ENCODE measurements around the gene SHOX. TPM values are rescaled to one million over a fixed set of nuclear protein-coding genes. Genes with fewer than 3 reads are reported as not detected.

SHOX gene
- total RNA-seq, 1 experiment from 2014 or later: not detected

DNA sequence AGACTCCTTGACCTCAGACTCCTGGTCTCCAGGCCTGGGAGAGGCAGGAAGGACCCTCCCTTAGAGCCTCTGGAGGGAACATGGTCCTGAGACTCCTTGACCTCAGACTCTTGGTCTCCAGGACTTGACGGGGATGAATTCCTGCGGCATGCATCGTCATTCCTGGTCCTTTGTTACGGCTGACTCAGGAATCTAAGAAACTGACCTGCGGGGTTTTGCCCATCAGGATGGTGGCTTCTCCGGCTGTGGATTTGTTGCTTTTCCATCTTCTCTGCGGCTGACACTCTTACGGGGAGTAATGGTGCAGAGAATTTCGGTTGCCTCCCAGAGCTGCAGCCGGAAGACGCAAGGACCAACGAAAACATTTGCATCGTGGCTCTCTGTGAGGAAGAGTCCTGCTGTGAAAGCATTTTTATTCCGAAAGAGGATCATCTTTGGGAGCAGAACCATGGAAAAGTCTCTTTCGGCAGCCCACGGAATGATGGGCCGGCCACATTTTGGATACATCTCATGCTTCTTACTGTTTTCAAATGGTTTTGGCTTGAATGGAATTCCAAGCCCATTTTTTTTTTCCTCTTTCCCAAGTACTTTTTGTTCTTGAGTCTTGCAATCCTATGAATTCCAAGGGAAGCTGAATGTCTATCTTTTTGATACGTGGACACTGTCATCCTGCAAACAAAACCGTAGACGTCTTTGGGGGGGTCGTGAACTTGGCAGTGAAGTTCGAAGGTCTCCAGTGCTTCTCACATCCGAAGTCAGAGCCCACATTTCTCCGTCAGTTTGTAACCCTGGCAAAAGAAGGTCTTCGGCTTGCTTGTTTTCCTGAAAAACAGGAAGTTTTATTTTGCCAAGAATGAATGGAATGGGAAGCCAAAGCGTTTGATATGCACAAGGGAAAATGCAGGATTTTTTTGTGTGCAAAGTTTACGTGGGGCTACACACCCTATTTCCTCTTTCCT is 36.5 kb downstream of the SHOX start:
- H3K4me3 ChIP-seq (replicated peaks in 1 of 2; ENCODE audit: low read depth in 1 of 2, low read length in 2 of 2): no peak overlapping the region
- no peak for TF ChIP-seq POLR2A (IDR thresholded peaks at IDR 0.05; ENCODE audit: borderline replicate concordance, extremely low read depth, insufficient read depth, insufficient read length)
- no peak for TF ChIP-seq FOSL1 (IDR thresholded peaks at IDR 0.05; ENCODE audit: low read depth)
- TF ChIP-seq SRF (IDR thresholded peaks at IDR 0.05; ENCODE audit: low read depth): no peak
- no peak for TF ChIP-seq EZH2 (IDR thresholded peaks at IDR 0.05)

DNA sequence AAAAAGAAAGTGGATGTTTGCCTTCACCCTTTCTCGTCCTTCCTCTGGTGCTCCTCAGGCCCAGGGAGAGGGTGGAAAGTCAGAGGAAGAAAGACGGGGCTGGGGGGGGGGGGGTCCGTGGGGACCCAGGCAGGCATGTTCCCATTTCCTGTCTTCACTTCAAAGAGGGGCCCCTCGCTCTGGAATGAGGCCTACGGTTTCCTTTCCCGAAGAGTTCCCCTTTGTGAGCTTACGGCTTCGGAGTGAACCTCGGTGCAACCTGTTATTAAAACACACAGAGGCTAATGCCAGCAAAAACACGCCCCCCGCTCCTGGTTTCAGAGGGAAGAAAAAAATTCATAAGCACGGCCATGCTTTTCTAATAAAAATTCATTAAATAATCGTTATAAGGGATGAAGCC is 40.1 kb downstream of the SHOX start:
- DNase-seq (ENCODE audit: low read depth, low spot score) (no peak), ATAC-seq (no peak)
- intact Hi-C loops (cut with micrococcal nuclease): no loop called here
- H3K27ac ChIP-seq (ENCODE audit: low read depth, low read length): no peak overlapping the region
- H3K4me2 ChIP-seq (ENCODE audit: low read length): no peak overlapping the region
- H3K9ac ChIP-seq (ENCODE audit: low read length): no peak overlapping the region
- RAD21 ChIA-PET (ENCODE audit: low non-redundant PET in 1 of 2, low total read pairs in 2 of 2, uncharacterized antibody in 2 of 2, unreplicated experiment in 2 of 2): no interaction called here
- POLR2A ChIA-PET: no interaction called here
- H4K20me1 ChIP-seq (ENCODE audit: insufficient read depth): no peaks in the 10 kb centered on the region
- H2AFZ ChIP-seq (ENCODE audit: low read depth, low read length, poor library complexity, severe bottlenecking): no peak overlapping the region
- CTCF ChIA-PET: no interaction called here
- H3K9me2 ChIP-seq (ENCODE audit: insufficient read depth): no peaks in the 10 kb centered on the region
- no peaks in the 10 kb centered on the region for H3K9me3 ChIP-seq (ENCODE audit: control insufficient read depth in 1 of 2, insufficient read depth in 1 of 2, low read depth in 1 of 2, low read length in 2 of 2)
- no peaks in the 10 kb centered on the region for H3K27me3 ChIP-seq (ENCODE audit: insufficient read depth, low read length)
- no peaks in the 10 kb centered on the region for H3K4me1 ChIP-seq (ENCODE audit: control insufficient read depth in 1 of 2, insufficient read depth in 2 of 2, low read length in 2 of 2)
- no peaks in the 10 kb centered on the region for H3K36me3 ChIP-seq (ENCODE audit: control insufficient read depth in 1 of 2, insufficient read depth in 2 of 2, low read length in 2 of 2)
- no peak overlapping the region for H3K4me3 ChIP-seq (replicated peaks in 1 of 2; ENCODE audit: low read depth in 1 of 2, low read length in 2 of 2)
- no peaks in the 10 kb centered on the region for H3K79me2 ChIP-seq (ENCODE audit: insufficient read depth, low read length)
- no TSS peak for BruUV-seq (replicated peaks)
- TF ChIP-seq, protein P1, sequence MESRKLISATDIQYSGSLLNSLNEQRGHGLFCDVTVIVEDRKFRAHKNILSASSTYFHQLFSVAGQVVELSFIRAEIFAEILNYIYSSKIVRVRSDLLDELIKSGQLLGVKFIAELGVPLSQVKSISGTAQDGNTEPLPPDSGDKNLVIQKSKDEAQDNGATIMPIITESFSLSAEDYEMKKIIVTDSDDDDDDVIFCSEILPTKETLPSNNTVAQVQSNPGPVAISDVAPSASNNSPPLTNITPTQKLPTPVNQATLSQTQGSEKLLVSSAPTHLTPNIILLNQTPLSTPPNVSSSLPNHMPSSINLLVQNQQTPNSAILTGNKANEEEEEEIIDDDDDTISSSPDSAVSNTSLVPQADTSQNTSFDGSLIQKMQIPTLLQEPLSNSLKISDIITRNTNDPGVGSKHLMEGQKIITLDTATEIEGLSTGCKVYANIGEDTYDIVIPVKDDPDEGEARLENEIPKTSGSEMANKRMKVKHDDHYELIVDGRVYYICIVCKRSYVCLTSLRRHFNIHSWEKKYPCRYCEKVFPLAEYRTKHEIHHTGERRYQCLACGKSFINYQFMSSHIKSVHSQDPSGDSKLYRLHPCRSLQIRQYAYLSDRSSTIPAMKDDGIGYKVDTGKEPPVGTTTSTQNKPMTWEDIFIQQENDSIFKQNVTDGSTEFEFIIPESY (IDR thresholded peaks at IDR 0.05; ENCODE audit: extremely low read depth, insufficient replicate concordance, low read length): no peak
- TF ChIP-seq, protein P2, sequence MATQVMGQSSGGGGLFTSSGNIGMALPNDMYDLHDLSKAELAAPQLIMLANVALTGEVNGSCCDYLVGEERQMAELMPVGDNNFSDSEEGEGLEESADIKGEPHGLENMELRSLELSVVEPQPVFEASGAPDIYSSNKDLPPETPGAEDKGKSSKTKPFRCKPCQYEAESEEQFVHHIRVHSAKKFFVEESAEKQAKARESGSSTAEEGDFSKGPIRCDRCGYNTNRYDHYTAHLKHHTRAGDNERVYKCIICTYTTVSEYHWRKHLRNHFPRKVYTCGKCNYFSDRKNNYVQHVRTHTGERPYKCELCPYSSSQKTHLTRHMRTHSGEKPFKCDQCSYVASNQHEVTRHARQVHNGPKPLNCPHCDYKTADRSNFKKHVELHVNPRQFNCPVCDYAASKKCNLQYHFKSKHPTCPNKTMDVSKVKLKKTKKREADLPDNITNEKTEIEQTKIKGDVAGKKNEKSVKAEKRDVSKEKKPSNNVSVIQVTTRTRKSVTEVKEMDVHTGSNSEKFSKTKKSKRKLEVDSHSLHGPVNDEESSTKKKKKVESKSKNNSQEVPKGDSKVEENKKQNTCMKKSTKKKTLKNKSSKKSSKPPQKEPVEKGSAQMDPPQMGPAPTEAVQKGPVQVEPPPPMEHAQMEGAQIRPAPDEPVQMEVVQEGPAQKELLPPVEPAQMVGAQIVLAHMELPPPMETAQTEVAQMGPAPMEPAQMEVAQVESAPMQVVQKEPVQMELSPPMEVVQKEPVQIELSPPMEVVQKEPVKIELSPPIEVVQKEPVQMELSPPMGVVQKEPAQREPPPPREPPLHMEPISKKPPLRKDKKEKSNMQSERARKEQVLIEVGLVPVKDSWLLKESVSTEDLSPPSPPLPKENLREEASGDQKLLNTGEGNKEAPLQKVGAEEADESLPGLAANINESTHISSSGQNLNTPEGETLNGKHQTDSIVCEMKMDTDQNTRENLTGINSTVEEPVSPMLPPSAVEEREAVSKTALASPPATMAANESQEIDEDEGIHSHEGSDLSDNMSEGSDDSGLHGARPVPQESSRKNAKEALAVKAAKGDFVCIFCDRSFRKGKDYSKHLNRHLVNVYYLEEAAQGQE (IDR thresholded peaks at IDR 0.05; ENCODE audit: low read depth): no peak
- TF ChIP-seq, protein P3, sequence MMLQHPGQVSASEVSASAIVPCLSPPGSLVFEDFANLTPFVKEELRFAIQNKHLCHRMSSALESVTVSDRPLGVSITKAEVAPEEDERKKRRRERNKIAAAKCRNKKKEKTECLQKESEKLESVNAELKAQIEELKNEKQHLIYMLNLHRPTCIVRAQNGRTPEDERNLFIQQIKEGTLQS (IDR thresholded peaks at IDR 0.05): no peak
- TF ChIP-seq EGR1 (IDR thresholded peaks at IDR 0.05; ENCODE audit: low read depth) (no peak), SIN3A (IDR thresholded peaks at IDR 0.05; ENCODE audit: low read depth) (no peak), YY1 (IDR thresholded peaks at IDR 0.05; ENCODE audit: extremely low read depth, insufficient replicate concordance, low read depth, low read length) (no peak), ZNF274 (IDR thresholded peaks at IDR 0.05; ENCODE audit: low read depth, low read length) (no peak), EZH2phosphoT487 (IDR thresholded peaks at IDR 0.05; ENCODE audit: borderline replicate concordance) (no peak), SRF (IDR thresholded peaks at IDR 0.05; ENCODE audit: low read depth) (no peak), CBX3 (IDR thresholded peaks at IDR 0.05; ENCODE audit: low read depth) (no peak), CEBPB (IDR thresholded peaks at IDR 0.05; ENCODE audit: low read depth) (no peak), POLR2A (IDR thresholded peaks at IDR 0.05; ENCODE audit: borderline replicate concordance, extremely low read depth, insufficient read depth, insufficient read length) (no peak)

More for the DNA sequence above, 36.5 kb downstream of the SHOX start:
- intact Hi-C loops (cut with micrococcal nuclease): no loop called here
- CTCF ChIA-PET: no interaction called here
- no peak overlapping the region for H2AFZ ChIP-seq (ENCODE audit: low read depth, low read length, poor library complexity, severe bottlenecking)
- no peak overlapping the region for H3K9ac ChIP-seq (ENCODE audit: low read length)
- H3K27ac ChIP-seq (ENCODE audit: low read depth, low read length): no peak overlapping the region
- H3K79me2 ChIP-seq (ENCODE audit: insufficient read depth, low read length): no peaks in the 10 kb centered on the region
- H4K20me1 ChIP-seq (ENCODE audit: insufficient read depth): no peaks in the 10 kb centered on the region
- H3K9me2 ChIP-seq (ENCODE audit: insufficient read depth): no peaks in the 10 kb centered on the region
- DNase-seq (ENCODE audit: low read depth, low spot score) (no peak), ATAC-seq (no peak)
- H3K9me3 ChIP-seq (ENCODE audit: control insufficient read depth in 1 of 2, insufficient read depth in 1 of 2, low read depth in 1 of 2, low read length in 2 of 2): no peaks in the 10 kb centered on the region
- RAD21 ChIA-PET (ENCODE audit: low non-redundant PET in 1 of 2, low total read pairs in 2 of 2, uncharacterized antibody in 2 of 2, unreplicated experiment in 2 of 2): no interaction called here
- H3K27me3 ChIP-seq (ENCODE audit: insufficient read depth, low read length): no peaks in the 10 kb centered on the region
- no peak overlapping the region for H3K4me2 ChIP-seq (ENCODE audit: low read length)
- H3K36me3 ChIP-seq (ENCODE audit: control insufficient read depth in 1 of 2, insufficient read depth in 2 of 2, low read length in 2 of 2): no peaks in the 10 kb centered on the region
- no peaks in the 10 kb centered on the region for H3K4me1 ChIP-seq (ENCODE audit: control insufficient read depth in 1 of 2, insufficient read depth in 2 of 2, low read length in 2 of 2)
- no TSS peak for BruUV-seq (replicated peaks)
- POLR2A ChIA-PET: no interaction called here
